8988T (cell line): ENCODE results near the gene USP2.

ENCODE experiments used
- DNase-seq: peaks from one replicate; pipeline ENCODE4 v3.0.0; 2011

USP2 gene

GRCh38 chr11:119375337-119376196, 5.9 kb downstream of the USP2 start:
- DNase-seq, result peak; percentile 4

GRCh38 chr11:119374632-119375336, 6.7 kb downstream of the USP2 start:
- peak; percentile 7 for DNase-seq

GRCh38 chr11:119373921-119374631, 7.4 kb downstream of the USP2 start:
- peak; percentile 79 for DNase-seq

GRCh38 chr11:119373059-119373920, 8.2 kb downstream of the USP2 start:
- peak; percentile 9 for DNase-seq

DNA sequence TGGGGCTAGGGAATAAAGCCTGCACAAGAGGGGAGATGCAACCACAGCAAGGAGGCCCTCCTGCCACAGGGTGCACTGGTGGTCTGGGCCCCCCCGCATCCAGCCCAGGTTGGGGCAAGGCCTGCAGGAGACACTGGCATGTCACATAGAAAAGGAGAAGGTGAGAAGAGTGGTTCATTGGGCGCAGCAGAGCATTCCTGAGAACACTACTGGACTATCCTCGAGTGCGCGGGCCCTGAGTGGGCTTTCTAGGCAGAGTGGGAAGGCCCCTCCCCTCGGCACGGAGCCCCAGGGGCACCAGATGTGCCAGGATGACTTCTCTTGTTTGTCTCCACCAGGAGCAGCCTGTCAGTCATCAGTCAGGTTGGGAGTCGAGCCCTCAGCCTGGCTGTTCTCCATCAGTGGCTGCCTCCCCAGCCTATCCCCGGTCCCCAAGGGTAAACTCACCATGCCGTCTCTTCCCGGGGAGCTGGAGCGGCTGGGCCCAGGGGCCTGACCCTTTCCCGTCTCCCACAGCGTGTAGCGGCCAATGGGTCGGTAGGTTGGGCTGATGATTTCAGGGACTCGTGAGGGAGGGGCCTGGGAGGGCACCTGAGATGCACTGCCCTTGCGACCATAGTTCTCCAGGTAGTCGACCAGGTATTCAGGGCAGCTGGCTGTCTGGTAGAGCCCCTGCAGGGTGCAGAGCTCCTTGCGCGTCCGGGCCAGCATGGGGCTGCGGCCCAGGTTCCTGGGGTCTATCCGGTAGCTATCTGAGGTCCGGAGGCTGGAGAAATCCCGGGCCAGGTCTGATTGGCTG, 9.0 kb downstream of the USP2 start:
- peak; percentile 2 for DNase-seq

GRCh38 chr11:119371778-119372182, 9.7 kb downstream of the USP2 start:
- peak; percentile 79 for DNase-seq

GRCh38 chr11:119371067-119371601, 10.4 kb downstream of the USP2 start:
- no peak for DNase-seq

- no peak for DNase-seq
These were observed 10.9 kb downstream of the USP2 start for GRCh38 chr11:119370486-119371046.

DNA sequence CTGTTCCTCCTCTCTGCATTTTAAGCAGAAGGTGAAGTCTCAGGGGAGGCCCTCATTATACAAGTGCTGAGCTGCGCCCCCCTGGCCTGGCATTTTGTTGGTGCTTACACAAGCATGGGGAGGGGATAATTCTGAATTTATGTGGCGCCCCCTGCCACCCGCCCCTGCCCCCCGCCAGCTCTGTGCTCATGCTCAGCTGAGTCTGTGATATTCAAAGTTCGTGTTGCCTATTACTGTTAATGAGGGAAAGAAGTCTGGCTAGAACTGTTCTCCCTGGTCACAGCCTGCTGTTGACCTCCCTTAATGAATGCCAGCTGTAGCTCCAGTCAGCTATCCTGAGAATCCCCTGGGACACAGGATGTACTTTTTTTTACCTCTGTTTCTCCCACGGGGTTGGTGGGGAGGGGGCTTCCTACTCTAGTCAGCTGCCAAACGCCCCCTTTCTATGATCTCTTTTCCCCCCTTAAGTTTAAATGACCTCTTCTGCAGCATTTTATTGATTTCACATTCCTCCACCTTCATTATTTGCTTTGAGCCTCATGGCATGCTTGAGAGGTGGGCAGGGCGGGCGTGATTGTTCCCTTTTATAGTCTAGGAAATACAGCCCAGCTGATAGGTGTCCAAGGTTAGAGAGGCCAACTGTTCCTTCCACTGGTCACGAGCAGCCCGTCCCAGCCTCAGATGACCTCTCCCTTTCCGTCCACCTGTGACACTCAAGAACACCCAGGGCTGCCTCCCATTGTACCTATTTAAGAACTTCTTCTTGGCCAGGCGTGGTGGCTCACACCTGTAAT, 12.2 kb downstream of the USP2 start:
- no peak for DNase-seq

DNA sequence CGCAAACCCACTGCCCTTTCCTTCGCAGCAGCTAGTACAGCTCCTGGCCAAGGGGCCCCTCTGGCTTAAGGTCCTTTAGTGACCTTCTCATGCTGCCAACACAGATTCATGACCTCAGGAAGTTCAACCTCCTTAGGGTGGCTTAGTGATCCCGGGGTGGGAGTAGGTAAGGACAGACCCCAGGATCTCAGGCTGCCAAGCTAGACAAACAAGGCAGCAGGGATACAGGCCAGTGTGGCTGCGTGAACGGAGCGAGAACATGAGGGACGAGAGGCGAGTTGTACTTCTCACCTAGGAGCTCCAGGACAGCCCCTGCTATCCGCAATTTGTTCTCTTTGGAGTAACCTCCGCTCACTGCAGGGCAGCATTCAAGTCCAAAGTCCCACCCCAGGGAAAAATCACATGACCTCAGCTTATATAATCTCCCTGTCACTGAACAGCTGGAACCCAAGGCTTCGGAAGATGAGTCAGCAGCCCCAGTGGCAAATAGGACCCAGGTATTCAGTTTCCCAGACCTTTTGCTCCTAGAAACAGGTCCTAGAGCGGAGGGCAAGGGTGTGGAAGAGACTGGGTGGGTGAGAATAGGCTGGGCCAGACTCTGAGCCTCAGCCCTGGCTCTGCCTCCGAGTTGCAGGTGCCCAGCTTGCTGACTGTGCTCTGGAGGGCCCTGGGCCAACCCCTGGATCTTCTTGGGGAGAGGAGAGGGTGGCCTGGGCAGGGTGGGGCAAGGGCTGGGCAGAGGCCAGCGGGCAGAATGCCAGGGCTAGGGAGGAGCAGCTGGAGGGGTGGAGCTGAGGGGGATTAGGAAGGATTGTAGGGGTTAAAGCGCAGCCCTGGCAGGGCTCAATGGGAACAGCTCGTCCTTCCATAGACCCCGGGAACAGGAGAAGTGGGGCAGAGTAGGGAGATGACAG, 13.1 kb downstream of the USP2 start:
- no peak for DNase-seq

- no peak for DNase-seq
These were observed 13.8 kb downstream of the USP2 start for GRCh38 chr11:119367661-119368120.

- DNase-seq, result no peak
These were observed 14.5 kb downstream of the USP2 start for GRCh38 chr11:119366690-119367620.

GRCh38 chr11:119365071-119365591, 16.4 kb downstream of the USP2 start:
- DNase-seq, result no peak

GRCh38 chr11:119363851-119364590, 17.5 kb downstream of the USP2 start:
- peak; percentile 74 for DNase-seq

DNA sequence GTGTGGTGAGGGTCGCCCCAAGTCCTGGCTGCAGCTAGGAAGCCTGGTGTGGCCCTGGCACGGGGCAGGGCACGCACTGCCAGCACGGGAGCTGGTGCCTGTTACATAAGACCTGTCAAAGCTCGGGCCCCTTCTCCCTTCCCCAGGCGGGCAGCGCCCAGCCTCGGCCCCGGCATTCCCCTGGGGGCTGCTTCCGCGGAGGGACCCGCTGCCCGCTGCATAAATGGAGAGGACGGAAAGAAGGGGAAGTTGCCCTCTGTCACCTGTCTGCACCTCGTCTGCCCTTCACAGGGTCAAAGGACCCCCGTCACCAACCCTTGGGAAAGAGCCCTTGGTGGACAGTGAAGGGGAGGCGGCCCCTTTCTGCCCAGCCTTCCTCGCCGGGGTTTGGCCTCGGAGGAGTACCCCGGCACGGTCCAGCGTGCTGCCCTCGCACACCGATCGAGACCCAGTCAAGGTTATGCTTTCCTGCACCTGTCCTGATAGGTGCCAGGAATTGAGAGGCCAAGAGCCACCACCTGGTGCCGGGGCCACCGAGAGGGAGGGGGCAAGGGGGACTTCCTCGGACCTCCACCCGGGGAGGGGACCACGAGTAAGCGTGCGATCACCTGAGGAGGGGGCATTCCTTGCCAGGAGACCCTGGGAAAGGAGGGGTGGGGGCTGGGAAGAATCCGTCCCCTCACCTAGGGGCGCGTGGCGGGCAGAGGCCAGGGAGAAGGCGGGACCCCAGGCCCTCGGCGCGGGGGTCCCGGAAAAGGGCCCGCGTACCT, 18.2 kb downstream of the USP2 start:
- no peak for DNase-seq

DNA sequence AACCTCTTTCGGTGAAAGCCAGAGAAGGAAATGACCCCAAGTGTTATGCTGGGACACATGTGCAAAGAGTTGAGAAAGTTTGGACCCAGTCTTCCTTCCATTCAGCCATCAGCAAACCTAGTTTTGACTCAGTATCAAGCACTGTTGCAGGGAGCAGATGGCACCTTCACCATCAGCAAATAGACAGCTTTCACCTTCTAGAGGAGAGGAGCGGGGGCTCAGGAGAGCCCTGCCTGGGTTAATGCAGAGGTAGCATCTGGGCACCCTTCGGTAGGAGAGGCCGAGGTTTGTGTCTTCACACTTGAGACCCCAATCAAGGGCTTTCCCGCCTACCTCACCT, 18.8 kb downstream of the USP2 start:
- no peak for DNase-seq
